HL-60 (cell line): ENCODE data around the gene AKR1C1.

Experiments
- GABPA ChIP-seq: IDR thresholded peaks from 2 replicates; pipeline ENCODE4 v1.6.1; 2012; ENCODE audit warnings: low read depth
- POLR2AphosphoS5 ChIP-seq: IDR thresholded peaks from 2 replicates; pipeline ENCODE4 v1.6.1; 2012; ENCODE audit warnings: low read depth
- SPI1 ChIP-seq: IDR thresholded peaks from 2 replicates; pipeline ENCODE4 v1.6.1; 2012; ENCODE audit warnings: low read depth, mild to moderate bottlenecking, borderline replicate concordance
- TF ChIP-seq, protein P1 (sequence below): IDR thresholded peaks from one replicate; pipeline ENCODE4 v1.5.1; 2011; ENCODE audit warnings: low read length, control low read depth, inconsistent platforms; ENCODE audit not compliant: insufficient read depth
- TF ChIP-seq, protein P2 (sequence below): IDR thresholded peaks from 2 replicates; pipeline ENCODE4 v1.6.1; 2012; ENCODE audit warnings: low read depth; ENCODE audit not compliant: insufficient replicate concordance

DNA sequence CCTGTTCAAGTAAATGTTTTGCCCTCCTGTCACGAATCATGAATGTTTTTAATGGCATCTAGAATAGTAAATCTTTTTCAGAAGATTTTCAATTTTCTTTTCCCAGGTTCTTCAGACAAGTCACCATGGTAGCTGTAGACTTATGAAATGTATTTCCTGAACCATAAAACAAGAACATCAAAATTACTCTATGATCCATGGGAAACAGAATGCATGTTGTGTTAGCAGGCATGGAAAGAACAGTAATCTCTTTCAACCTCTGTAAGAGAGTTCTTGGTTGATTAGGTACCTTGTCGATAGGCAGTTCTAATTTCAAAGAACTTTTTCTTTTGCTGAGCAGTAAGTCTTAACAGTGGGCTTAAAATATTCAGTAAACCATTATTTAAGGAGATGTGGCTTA is 17.6 kb downstream of the AKR1C1 start:
- TF ChIP-seq GABPA (no peak), POLR2AphosphoS5 (no peak), SPI1 (no peak)
- TF ChIP-seq, protein P1, sequence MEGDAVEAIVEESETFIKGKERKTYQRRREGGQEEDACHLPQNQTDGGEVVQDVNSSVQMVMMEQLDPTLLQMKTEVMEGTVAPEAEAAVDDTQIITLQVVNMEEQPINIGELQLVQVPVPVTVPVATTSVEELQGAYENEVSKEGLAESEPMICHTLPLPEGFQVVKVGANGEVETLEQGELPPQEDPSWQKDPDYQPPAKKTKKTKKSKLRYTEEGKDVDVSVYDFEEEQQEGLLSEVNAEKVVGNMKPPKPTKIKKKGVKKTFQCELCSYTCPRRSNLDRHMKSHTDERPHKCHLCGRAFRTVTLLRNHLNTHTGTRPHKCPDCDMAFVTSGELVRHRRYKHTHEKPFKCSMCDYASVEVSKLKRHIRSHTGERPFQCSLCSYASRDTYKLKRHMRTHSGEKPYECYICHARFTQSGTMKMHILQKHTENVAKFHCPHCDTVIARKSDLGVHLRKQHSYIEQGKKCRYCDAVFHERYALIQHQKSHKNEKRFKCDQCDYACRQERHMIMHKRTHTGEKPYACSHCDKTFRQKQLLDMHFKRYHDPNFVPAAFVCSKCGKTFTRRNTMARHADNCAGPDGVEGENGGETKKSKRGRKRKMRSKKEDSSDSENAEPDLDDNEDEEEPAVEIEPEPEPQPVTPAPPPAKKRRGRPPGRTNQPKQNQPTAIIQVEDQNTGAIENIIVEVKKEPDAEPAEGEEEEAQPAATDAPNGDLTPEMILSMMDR, result no peak
- TF ChIP-seq, protein P2, sequence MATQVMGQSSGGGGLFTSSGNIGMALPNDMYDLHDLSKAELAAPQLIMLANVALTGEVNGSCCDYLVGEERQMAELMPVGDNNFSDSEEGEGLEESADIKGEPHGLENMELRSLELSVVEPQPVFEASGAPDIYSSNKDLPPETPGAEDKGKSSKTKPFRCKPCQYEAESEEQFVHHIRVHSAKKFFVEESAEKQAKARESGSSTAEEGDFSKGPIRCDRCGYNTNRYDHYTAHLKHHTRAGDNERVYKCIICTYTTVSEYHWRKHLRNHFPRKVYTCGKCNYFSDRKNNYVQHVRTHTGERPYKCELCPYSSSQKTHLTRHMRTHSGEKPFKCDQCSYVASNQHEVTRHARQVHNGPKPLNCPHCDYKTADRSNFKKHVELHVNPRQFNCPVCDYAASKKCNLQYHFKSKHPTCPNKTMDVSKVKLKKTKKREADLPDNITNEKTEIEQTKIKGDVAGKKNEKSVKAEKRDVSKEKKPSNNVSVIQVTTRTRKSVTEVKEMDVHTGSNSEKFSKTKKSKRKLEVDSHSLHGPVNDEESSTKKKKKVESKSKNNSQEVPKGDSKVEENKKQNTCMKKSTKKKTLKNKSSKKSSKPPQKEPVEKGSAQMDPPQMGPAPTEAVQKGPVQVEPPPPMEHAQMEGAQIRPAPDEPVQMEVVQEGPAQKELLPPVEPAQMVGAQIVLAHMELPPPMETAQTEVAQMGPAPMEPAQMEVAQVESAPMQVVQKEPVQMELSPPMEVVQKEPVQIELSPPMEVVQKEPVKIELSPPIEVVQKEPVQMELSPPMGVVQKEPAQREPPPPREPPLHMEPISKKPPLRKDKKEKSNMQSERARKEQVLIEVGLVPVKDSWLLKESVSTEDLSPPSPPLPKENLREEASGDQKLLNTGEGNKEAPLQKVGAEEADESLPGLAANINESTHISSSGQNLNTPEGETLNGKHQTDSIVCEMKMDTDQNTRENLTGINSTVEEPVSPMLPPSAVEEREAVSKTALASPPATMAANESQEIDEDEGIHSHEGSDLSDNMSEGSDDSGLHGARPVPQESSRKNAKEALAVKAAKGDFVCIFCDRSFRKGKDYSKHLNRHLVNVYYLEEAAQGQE, result no peak
